ENCODE results near the gene WDR91.

WDR91 gene

DNA sequence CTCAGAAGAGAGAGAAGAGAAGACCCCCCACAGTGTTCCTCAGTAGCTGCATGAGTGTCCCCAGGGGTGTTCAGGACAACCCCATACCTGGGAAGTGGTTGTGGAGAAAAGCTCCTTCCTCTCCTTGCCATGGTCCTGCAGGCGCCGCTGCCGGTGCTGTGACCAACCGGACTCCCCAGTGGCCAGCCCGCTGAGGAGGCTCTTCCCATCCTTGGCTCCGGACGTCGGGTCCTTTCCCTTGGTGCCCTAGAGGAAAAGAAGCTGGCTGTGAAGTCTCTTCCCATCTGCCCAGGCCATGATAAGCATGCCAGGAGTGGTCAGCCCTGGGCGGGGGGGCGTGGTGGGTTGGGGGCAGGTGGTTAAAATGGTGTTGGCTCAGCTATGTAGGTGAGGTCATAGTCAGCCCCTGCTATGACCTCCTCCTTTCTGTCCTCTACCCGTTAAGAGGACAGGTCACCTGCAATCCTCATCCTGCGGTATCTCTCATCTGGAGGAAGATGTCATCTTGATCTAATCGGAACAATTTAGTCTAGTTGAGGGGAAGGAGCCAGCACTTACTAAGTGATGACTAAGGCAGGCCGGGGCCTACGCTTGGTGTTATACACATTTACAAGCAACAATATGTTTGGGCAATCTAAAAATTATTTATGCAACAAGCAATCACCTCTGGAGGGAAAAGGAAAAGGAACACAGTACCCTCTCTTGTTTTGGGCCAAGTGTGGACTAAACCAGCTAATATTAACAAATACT is 13.2 kb downstream of the WDR91 start:
- no peak for DNase-seq

DNA sequence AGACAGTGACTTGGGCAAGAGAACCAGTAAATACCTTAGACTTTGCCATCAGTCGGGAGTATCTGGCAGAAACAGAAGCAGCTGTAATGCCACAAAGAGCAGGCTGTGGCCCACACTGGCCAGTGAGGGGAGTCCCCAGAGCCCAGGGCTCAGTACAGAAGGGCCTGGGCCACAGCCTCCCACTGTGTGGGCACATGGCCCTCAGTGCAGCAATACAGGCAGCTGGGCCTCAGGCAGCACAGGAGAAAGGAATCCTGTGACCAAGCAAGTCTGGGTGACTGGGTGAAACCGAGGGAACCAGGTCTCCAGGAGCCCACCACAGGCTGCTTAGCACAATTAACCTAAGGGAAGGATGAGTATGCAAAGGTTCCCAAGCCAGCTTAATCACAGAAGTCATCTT is 14.0 kb downstream of the WDR91 start:
- no peak for DNase-seq

DNA sequence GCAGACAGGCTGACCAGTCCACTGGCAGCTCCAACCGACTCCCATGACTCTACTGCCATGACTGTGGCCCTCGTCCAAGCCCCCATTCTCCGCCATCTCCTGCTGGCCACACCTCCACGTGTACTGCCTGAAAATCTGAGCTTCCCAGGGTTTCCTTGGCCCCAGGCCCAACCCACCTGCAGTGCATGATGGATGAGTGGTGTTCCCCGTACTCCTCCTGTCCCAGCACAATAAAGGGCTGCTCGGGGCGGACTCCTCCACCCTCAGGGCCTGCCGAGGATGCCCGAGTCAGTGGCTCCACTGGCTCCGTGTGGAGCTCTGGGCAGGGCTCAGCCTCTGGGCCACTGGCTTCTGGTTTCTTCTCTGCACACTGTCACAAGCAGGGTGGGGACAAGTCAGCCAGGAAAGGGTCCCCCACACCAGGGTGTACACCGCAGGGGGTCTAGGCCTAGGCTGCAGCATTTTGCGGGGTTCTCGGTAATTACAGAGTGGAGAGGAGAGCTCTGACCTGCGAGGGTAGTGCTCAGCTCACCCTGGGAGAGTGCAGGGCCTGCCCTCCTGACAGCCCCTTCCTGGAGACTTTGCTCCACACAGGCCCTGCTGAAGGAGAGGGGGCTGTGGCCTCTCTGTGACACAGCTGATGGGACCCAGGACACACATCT is 15.2 kb downstream of the WDR91 start:
- no peak for DNase-seq

DNA sequence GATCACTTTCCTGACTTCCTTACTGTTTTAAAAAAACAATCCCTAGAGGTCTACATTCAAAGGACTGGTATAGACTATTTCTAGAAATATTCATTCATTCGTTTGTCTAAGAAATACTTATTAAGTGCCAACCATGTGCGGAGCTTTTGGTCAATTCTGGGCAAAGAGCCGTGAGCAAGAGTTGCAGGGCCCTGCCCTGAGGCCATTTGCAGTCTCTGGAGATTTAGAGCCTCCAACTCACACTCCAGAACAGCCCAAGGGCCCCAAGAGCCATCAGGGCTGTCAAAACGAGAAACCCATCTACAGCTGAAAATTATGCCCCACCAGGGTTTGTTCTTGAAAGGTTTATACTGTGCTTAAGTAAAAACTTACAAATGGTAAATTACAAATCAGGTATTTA is 16.2 kb downstream of the WDR91 start:
- no peak for DNase-seq

DNA sequence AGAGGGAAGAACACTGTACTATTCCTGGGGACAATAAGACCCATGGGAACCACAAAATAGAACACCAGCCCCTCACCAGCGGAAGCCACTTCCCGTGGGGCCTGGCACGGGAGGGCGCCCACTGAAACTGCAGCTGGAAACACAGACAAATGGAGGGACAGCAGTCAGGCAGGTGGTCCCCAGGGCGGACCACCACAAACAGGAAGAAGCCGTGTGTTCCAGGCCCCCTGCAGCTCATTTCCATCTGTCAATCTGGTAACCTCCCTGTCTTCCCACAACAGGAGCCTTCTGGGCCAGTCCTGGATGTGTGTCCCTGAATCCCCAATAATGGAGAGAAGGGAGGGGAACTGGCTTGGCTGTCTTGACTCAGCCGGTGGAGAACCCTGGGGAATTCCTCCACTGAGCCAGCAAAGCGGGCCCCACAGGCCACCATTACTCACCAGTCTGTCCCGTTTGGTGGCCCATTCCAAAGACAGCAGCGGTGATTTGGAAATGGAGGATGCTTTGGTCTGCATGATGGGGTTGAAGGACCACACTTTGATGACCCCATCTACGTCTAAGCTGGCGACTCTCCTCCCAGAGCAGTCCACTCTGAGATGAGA is 16.7 kb downstream of the WDR91 start:
- no peak for DNase-seq

DNA sequence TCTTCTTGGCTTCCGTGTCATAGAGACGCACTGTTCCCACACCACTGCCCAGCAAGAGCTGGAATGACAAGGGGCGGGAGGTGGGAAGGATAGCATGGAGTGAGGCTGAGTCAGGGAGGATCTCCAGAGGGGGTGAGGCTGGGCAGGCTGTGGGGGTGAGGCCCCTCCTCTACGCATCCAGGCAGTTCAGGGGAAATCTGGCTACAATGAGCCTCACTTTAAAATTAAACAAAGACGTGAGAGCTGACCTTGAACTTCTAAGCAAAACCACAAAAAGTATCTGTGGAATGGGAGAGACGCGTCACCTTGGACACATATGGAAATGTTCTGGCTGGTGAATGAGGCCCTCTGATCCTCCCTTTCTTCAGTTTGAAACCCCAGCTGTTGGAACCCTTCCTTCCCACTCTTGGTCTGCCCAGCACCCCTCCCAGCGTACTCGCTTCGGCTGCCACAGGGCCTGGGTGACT is 17.7 kb downstream of the WDR91 start:
- DNase-seq: no peak

DNA sequence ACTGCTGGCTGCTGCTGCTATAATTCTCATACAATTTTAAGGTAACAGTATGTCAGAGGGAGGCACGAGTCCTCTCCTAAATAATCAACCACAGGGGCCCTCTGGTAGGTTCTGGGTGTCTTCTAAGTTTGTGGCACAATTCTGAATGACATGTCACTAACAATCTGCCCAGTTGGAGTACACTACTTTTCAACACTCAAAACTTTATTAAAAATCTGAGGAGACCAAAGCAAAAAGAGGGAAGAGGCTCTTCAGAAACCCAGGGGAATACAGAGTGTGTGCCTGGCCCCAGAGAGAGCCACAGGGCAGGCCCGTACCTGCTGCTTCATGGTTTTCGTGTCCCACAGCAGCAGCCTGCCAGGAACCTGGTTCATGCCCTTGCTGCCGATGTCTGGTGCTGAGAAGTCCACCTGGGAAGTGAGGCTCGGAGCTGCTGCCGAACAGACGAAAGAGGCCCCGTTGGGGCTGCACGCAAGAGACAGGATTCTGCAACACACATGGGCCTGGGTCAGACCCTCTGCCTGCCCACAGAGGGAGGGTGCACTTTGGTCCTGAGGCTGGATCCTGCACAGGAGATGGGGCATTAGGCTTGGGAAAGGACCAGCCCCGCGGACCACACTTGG is 18.3 kb downstream of the WDR91 start:
- DNase-seq: no peak

DNA sequence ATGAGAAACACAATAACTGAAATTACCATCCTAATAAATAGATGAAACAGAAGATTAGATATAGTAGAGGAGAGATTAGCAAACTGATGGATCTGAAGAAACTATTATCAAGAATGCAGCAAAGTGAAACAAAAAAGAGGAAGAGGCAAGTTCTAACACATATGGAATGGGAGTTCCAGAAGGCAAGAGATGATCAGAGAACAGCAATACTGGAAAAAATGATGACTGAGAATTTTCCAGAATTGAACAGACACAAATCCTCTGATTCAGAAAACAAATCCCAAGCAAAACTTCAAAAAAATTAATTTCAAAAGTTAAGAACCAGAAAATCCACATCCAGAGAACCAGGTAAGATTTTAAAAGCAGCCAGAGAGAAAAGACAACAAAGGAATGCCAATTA is 20.6 kb downstream of the WDR91 start:
- DNase-seq: no peak

DNA sequence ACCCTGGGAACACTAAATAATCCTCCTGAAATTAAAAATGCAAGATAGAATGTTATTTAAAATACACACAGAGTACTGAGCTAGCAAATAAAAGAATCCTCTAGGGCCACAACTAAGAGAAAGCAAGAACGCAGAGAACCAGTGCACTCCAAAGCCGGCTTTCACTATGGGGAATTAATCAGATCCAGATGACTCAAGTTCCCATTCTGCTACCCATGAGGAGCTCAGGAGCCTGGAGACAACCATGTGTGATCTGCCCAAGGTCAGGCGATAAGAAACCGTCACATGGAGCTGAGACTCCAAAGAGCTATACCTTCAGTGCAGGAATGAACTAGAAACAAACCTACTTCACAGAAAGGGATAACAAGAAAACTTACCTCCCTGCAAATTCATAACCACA is 21.4 kb downstream of the WDR91 start:
- no peak for DNase-seq

DNA sequence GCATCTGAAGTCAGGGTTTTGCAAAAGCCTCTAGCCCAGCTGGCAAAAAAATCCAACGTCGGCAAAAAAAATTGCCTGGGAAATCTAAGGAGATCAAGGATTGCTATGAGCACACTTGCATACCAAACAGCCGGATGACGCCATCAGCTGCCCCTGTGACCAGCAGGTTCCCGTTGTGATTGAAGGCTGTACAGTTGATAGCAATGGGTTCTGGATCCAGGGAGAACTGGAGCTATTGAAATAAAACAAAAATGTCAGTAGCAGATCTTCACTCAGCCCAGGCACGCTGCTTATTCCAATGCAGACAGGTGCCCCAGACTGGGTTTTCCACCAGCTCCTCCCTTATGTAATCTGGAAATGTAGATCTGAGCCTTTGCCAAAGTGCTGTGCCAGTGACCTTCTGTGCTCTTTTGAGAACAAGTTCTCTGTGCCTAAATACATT is 22.1 kb downstream of the WDR91 start:
- no peak for DNase-seq

DNA sequence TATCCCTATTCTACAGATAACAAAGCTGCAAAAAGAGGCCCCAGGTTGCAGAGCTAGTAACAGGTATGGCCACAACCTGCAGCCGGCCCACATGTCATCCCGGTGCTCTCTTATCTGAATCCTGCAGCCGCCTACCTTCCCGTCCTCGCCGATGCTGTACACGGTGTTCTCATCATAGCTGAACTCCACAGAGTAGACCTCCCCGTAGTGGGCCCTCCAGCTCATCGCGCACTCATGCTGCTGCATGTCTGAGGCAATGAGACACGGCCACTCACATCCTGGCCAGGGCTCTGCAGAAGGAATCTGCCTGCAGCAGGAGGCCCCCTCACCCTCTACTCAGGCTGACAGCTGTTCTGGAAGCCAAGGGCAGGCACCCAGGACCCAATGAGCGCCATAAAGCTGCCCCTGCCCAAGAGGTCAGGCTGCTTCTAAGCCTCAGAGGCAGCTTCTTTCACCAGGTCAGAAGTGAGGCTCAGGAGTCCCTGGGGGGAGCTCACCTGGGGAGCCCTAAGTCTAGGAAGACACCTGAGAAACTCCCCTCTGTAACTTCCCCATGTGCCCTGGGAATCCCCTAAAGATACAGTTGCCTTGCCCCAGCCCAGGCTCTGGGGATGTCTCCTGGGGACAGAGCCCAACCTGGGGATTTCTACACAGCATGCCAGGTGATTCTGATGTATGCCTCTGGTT is 22.9 kb downstream of the WDR91 start:
- DNase-seq: no peak

DNA sequence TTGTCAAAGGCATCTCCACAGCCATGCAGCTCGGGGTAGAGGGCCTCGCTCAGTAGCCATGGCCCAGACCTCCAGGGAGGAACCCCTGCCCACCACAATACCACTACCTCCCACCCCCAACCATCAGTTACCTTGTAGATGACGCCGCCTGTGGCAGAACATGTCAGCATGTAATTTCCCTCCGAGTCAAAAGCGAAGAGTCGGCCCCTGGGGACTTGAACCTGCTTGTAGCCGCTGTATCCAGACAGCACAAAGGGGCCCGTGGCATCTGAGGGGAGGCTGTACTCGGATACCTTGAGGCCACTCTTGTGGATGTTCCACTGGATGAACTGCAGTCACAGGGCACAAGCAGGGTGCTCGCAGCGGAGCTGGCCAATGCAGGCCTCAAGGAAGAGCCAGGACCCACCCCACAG is 24.5 kb downstream of the WDR91 start:
- DNase-seq: no peak

DNA sequence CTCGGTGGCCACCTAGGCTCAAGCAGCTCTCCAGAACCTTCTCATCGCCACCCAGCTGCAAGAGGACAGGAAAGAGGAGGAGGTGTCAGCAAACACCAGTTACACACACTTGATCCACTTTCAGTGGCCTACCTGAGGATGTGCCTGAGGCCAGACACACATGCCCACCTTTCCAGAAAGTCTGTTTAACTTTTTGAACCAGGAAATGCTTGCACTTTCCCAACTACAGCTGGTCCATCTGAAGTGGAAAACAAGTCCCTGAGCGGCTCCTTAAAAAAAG is 25.1 kb downstream of the WDR91 start:
- DNase-seq: no peak

DNA sequence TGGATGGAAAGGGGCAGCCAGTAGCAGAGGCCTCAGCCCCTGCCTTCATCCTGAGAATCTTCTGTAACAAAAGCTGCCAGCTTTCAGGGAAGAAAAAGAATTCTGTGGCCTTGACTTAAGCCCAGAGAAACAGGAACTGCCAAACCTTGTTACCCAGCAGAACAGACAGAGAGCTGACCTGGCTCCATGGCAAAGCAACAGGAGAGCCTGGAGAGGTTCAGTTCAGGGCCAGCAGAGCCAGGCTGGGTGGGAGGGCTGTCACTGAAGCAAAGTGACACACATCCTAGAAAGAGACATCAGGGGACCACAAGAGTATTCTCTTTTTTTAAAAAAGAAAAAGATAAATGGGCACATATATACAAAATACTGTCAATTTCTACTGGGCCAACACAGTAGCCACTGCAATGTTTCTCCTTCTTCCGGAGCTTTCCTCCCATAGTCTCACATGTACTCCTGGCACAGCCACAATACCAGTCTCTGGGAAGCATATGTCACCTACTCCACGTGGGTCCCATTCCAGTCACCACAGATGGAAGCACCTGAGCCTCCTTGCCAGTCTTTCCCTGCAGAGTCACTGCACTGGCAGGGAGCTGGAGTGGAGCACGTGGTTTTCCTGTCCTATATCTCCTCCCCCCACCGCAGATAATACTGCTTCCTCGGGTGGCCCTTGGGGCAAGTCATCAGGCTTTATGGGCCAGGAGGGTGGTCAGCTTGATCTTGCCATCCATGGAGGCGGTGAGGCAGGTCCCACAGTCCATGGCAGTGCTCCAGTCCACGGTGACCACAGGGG is 25.7 kb downstream of the WDR91 start:
- no peak for DNase-seq

DNA sequence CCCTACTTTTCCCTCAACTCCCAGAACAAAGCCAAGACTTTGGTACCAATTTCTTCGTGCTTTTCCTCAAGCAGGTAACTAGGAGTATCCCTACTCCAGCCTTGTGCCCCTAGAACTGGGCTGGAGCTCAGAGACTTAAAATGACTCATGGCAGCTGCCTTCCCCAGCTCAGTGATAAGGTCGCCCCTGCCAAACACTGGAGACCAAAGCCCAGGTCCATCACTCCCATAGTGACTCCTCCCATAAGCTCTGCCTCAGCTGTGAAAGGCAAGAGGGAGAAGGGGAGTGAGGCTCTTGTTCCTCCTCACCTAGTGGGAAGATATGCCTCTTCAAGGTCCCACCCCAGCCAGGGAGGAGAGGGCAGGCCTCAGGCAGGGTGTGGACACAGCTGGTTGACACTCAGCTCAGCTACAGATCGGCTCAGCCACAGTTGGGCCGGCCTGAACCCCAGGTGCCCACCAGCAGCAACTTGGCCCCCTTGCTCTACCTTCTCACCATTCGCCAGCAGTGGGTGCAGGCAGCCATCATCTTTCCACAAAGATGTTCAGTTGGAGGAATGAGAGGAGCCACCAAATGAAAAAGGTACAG is 27.0 kb downstream of the WDR91 start:
- DNase-seq: no peak

DNA sequence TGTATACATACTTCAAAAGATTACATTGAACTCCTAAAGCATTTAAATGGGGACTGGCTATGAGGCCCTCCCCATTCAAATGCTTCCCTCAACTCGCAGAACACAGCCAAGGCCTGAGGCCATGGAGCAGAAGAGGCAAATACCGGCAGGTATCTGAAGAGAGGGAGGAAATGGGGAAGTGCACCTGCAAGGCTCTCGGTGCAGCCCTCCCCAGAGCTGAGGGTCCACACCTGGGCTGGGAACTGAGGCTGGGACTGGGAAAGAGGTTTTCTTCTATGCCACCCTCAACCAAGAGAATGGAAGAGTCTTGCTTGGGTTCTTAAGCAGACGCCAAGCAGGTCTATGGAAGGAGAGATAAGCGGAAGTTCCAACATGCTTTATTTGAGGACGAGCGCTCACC is 27.8 kb downstream of the WDR91 start:
- DNase-seq: no peak

DNA sequence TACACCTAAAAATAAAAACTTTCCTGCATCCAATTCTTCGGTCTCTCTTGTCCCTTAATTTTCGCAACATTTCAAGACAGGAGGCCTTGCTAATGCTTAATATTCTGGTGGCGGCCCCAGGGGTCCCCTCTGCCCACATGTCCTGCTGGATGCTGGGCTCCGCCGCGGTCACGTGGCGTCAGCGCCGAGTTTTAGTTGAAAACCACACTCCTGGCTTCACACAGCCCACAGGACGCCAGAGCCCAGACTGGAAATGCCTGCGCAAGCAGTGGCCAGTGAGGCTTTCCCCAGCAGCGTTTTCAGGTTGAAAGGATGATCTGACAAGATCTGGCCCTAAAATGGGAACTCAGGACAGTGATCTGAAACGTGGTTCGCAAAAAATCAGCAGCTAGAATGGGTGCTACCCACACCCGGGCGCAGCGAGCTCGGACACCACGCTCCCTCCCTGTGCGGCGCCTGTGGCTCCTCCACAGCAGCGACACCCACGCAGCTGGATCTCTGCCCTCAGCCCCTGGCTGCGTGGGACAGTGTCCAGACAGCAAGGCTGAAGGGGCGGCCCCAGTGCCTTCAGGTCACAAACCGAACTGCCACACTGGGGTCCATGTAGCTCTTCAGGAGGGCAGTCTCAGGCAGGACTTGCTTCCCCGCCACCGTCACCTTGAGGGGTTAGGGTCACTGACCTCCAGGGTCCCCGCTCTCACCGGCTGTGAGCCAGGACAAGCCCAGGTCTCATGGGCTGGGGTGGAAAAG is 29.2 kb downstream of the WDR91 start:
- DNase-seq: no peak

DNA sequence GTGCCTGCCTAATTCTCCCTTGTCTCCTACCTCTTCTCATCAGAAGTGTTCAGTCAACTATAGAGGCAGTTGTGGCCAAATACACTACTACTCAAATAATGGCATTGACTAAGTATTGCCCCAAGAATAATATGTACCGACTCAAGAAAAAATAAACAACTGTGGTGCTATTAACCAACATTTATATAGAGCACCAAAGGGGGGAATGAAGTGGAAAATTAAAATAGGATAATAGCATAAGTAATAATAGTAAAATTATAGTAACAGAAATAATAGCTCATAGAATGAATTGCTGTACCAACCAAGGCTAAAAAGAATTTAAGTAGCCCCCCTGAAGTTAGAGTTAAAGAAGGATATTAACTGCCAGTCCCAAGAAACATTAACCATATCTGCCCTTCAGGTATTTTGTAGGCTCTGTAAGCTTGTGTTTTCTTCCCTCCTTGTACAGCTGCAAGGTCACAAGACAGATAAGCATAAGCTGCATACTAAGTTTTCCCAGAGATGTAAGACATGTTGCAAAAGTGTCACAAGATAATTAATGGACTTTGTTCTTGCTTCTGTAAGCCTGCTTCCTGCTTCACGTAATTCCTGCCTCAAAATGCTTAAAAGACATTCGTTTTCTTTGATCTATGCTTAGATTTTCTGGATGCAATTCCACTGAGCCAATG is 29.9 kb downstream of the WDR91 start:
- DNase-seq: no peak

DNA sequence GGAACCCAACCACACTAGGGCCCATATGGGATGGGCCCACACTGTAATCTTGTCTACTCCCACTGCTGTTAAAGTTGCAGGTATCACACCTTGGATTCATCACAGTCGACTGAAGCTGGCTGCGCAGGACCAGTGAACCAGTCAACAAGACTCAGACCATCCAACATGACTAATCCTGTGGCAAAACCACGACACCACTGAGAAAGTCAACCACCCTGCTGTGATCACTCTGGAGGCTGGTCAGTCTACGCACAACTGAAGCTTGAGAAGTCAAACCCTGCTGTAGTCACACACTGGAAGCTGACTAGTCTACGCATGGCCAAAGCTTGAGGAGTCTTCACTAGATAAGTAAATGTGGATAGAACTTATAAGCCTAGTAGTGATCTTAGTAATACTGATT is 31.2 kb downstream of the WDR91 start:
- no peak for DNase-seq

DNA sequence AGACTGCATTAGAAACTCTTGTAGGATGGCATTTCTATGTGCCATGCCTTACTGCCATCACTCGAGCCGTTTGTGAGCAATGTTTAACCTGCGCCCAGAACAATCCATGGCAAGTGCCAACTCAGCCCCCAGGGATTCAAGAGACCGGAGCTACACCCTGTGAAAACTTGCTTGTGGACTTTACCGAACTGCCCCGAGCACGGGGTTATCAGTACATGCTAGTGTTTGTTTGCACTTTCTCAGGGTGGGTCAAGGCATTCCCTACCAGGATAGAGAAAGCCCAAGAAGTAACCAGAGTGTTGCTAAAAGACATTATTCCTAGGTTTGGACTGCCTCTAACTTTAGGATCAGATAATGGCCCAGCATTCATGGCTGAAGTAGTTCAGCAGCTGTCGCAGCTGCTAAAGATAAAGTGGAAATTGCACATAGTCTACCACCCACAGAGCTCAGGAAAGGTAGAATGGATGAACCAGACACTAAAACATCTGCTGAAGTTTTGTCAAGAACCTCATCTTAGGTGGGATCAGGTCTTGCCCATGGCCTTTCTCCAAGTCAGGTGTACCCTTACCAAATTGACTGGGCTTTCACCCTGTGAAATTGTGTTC is 31.9 kb downstream of the WDR91 start:
- no peak for DNase-seq

Data from GDM1 (cell line).